GM19468 (cell line): ENCODE measurements around the gene SLC25A43.
"Not testable (repeated sequence)": the region's sequence is repeated elsewhere in the genome, so short reads cannot be mapped to it uniquely, and the experiment has no call there.

Source experiments
- ATAC-seq: cut with Tn5 transposase; IDR thresholded peaks from one replicate; pipeline ENCODE4 v1.9.1; 2021; ENCODE audit warnings: mild to moderate bottlenecking, moderate library complexity, moderate number of reproducible peaks; ENCODE audit not compliant: unreplicated experiment; ENCODE audit errors: extremely low read depth

The SLC25A43 gene

DNA sequence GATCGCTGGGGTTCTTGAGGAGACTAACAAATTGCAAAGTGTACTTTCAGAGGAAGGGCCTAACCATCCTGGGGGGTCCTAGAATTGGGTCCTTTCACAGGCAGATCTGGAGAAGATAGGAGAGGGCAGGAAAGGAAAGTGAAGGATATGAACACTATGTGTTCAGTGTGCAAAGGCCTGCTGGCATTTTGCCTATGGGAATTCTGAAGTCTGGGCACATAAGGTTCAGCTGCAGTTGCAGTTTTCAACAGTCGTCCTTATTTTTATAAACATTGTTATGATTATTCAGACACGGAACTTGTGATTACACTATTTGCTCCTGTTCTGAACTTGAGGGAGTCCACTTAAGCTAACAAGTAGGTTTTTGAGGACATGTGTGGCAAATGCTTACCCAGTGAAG, 67.8 kb downstream of the SLC25A43 start:
- no peak for ATAC-seq

DNA sequence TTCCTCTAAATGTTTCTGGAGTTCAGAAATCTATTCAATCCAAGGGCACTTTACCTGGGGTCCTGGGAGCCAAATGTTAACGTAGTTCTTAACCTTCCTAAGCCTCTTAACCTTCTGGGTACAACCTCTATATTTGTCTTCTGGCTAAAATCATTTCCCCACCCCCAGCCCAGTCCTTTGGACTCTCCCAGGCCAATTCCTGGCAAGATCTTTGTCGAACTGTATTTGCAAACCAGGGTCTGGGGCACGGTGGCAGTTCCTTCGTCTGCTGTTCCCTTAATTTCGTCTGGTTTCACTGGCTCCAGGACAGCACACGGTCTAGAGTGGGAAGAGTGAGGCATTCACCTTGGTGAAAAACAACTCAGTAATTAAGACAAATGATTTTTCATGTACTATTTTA, 68.3 kb downstream of the SLC25A43 start:
- no peak for ATAC-seq

DNA sequence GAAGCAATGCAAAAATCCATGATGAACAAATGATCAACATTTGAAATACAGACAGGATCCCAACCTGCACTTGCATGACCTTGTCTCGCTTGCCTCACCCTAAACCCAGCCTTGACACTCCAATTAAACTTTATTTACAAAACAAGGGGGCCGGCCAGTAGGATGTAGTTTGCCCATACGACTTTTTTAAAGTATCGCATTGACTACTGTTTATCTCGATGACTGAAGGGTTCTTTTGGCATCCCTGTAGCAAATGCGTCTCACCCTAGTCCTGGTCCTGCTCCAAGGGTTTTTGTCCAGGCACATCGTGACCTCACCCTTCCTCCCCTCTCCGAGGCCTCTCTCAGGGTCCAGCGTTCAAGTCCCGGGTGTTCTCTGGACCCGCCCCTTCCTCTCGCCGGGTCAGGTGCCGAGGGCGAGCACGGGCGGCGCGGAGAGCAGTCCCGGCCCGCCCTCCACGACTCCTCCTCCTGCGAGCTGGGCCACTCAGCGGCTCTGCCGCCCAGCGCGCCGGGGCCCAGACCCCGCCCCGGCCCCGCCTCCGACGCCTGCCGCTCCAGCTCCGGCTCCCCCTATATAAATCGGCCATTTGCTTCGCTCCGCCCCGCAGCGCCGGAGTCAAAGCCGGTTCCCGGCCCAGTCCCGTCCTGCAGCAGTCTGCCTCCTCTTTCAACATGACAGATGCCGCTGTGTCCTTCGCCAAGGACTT, 68.9 kb downstream of the SLC25A43 start, which contains the start of gene SLC25A5:
TSS of gene SLC25A5 (plus strand) at position 603 of the 709 bp plus-strand sequence. CDS start at position 675, 72 bp downstream.
- peak; percentile 86 for ATAC-seq

DNA sequence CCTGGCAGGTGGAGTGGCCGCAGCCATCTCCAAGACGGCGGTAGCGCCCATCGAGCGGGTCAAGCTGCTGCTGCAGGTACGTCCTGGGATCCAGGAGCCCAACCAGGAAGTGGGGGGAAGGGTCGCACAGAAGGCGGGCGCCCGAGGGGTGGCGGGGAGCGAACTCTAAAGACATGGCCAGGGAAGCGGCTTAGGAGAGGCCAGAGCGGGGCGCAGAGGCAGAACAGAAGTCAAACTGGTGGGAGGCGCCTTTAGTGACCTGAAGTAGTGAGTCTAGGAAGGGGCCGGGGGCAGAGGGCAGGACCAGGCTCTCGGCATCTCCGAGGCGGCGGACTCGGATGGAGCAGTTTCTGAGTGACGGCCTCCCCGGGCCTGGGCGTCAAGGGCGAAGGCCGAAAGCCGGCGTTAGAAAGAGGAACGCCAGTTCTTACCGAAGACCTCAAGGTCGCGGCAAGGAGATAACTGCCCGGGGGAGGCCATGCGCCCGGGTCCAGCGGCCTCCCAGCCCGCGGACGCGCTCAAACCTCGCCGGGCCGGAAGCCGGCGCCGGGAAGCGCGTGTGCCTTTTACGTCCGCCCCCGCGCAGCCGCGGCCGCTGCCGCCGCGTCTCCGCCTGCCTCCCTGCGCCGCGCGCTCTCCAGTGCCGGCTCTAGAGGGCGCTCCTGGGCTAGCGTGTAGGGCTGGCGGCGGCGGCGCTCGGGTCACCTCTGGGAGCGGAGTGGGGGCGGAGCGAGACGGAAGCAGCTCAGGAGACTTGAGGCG, 69.6 kb downstream of the SLC25A43 start:
- peak; percentile 44 for ATAC-seq

DNA sequence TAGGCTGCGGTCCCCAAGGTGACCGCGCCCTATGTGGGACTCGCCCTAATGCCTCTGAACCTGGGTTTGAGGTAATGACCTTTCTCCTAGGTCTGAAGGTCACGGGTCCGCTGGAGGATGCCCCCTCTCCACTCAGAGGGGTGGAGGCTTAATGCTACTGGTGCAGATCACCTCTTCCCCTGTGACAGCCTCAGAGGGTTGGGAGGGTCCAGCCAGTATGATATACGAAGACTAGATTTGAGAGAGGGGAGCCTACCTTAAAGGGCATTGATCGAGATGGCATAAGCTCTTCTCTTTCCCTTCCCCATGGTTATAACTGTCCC, 70.1 kb downstream of the SLC25A43 start:
- no peak for ATAC-seq

DNA sequence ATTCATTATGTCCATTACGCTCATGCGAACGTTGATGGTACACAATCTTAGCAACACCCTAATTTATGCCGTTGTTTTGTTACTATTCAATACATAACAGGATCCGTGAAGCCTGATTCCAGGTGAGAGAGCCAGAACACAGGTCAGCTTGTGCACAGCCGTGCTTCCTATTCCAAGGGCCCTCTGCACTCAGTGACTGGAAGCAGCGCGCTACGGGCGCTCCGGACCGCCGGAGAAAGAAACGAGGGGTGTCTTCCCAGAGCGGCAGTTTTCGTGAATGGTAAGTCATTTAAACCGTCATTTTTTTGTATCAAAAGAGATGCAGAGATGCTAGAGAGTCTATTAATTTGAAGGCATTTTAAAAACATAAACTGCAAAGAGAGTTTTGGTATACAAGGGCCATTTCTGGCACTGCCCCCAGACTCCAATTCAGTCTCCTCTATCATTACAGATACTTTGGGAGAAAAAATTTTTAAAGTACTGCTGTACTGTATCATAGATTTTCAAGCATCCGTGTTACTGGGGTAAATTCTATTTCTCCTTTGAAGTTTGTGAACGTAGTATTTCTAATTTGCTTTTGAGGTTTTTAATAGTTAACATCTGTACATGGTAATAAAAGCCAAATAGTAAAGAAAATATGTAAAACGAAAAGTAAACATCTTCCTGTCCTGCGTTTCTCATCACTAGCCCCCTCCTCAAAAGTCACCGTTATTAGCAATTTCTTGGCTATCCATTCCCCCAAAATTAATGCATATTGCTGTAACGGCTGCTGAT, 75.7 kb downstream of the SLC25A43 start:
- ATAC-seq, result no peak

DNA sequence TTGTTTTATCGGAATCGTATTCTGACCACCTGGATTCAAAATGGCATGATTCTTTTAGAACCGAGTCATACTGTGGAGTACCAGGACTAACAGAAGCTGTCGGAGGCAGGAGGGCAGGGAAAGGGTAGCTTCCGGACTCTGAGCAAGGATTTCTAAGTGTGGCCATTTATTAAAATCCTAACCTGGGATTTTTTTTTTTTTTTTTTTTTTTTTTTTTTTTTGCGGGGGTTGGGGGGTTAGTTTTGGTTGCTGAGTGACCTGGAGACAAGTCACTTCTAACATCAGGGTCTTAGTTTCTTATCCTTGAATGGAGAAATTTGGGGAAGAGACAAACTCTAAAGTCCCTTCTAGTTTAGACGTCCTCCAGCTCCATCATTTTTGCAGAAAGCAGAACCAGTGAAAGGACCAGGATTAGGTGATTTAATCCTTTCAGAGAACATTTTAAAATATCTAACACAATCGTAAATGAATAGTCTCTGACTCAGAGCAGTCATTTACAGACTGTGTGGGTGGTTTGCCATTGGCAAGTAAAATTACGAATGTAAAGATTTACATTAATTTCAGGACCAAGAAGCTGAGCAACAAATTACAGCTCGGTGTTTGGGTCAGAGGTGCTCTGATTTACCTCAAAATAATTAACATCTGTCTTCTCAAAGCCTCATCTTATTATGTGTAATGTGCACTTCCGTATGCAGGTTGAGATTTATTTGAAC, 76.4 kb downstream of the SLC25A43 start:
- no peak for ATAC-seq

DNA sequence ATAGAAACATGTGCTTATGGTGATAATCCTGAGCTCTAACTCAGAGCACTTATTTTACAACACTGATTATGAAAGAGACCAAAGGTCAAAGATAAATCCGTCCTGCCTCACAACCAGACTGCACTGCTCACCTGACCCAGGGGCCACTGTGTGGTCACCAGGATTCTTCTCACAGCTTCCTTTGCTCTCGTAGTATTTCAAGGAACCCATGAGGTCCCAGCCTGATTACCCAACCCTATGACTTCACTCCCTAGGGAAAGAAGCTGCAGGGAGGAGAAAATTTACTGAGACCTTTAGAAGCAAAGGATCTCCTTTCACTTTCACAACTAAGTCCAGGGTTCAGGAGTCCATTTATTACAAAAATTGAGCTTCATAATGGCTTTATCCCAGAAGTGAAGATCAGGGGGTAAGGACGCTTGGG, 78.7 kb downstream of the SLC25A43 start:
- no peak for ATAC-seq

DNA sequence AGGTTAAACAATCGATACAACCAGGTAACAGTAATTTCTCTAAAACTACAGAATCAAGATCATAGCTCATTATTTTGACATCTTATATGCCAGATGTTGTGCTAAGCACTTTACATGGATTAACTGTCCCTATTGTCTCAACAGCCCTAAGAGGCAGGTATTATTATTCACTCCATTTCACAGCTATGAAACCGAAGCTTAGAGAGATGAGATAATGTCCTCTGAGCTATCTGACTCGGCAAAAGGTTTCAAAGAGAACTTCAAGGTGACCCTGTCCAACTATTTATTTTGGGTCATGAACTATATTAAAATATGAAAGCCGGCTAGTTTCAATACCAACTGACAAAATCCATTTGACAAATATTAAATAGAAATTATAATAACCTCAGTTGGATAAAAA, 79.4 kb downstream of the SLC25A43 start:
- no peak for ATAC-seq

DNA sequence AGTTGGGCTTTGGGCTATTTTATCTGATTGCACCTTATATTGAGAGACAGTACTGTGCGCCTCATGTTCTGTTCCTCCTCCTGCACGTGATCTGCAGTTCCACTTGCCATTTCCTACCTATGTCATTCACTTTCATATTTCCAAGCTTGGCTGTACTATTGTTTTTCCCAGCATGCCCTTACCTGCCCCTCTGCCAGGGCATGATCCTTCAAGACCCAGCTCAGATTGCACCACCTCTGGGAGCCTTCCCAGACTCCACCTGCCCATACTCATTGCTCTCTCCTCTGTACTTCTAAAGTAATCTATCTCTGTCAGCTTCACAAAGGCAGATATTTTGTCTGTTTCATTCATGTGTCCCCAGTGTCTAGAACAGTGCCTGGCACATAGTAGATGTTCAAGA, 80.7 kb downstream of the SLC25A43 start:
- no peak for ATAC-seq

DNA sequence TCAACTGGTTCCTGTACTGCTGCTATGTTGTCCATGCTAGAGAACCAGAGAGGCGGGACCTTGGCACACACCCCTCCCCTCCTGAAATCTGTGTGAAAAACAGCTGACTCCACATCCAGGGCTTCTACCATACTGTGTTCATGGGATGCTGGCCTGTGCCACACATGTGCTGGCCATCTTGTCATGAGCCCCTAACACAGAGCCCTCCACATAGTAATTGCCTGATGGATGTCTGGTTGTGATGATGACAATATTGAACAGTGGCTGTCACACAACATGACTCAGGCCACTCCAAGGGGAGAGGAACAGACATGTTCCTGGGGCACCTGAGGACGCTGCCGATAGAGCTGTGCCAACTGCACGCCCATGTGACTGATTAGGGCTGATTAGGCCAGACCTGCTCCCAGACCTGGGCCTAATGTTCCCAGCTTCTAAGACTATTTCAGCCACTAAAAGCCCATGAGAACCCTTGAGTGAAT, 82.2 kb downstream of the SLC25A43 start:
- no peak for ATAC-seq

DNA sequence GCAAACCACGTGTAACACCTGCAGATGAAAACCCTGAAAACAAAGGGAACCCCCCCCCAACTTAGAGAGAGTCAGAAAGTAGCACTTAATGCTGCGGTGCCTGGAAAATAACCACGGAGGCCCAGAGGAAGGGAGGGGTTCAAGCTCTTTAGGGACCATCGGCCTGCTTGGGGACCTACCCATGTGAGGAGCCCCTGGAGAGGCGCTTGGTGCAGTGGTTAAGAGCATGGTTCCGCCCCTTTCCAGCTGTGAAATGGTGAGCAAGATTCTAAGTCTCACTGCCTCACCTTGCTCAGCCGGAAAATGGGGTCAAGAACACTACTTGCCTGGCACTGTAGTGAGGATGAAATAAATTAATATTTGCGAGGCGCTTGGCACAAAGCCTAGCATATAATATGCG, 82.9 kb downstream of the SLC25A43 start:
- no peak for ATAC-seq

DNA sequence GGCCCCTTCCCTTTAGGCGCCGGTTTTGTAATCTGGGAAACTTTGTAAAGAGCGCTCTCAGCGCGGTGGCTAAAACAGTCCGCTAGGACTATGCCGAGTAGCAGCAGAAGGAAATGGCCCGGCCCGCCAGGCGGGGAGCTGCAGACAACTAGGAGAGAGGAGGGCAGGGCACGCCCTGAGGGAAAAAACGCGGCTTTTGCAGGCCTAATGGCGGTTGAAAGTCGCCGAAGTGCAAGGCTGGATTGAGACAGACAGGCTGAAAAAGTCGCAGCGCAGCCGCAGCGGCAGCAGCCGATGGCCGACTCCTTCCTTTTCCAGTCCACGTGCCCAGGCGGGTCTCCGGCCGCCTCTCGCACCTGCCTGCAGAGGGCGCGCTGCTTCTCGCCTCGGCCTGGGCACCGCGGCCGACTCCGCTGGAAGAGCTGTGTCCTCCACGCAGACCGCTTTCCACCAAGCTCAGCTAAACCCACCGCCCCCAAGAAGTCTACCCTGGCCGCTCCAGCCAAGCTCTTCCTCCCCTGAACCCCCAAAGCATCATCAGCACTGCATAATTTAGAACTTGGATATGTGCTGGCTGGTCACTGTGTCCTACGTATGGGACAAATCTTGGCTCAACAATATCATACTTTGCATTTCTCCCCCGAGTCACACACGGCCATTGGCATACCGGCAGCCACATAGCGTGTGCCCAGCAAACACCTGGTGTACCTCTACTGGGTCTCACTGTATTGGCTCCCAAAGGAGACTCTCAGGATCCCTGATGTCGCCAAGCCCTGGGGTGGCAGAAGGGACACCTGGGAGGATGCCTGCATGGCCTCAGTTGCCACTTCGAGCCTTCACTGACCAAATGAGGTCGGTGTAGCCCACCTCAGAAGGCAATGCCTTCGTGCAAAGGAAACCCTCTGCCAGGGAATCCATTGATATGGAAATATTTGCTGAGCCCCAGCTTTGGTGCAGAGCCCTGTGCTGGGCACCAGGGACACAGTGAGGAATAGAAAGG, 83.6 kb downstream of the SLC25A43 start:
- peak; percentile 39 for ATAC-seq

DNA sequence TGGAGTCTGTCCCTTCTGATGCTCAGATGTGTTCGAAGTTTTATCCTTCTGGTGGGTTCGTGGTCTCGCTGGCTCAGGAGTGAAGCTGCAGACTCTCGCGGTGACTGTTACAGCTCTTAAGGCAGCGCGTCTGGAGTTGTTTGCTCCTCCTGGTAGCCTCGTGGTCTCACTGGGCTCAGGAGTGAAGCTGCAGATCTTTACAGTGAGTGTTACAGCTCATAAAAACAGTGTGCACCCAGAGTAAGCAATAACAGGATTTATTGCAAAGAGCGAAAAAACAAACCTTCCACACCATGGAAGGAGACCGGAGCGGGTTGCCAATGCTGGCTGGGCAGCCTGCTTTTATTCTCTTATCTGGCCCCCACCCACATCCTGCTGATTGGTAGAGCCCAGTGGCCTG, 87.6 kb downstream of the SLC25A43 start:
- no peak for ATAC-seq

DNA sequence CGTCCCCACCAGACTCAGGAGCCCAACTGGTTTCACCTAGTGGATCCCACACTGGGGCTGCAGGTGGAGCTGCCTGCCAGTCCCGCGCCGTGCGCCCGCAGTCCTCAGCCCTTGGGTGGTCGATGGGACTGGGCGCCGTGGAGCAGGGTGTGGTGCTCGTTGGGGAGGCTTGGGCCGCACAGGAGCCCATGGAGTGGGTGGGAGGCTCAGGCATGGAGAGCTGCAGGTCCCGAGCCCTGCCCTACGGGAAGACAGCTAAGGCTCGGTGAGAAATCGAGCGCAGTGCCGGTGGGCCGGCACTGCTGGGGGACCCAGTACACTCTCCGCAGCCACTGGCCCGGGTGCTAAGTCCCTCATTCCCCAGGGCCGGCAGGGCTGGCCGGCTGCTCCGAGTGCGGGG, 88.6 kb downstream of the SLC25A43 start:
- ATAC-seq, result not testable (repeated sequence)

DNA sequence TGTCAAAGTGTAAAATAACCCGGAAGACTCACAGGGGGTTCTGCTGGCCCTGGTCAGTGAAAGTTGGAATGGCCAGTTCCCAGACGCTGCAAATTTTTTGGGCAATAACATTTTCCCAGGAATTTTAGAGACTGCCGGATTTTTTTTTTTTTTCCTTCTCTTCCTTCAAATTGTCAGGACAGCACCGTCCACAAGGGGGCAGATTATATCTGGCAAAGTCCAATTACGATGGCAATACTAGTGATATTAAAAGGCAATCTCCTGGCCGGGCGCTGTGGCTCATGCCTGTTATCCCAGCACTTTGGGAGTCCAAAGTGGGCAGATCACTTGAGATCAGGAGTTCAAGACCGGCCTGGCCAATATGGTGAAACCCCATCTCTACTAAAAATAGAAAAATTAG, 89.6 kb downstream of the SLC25A43 start:
- no peak for ATAC-seq

DNA sequence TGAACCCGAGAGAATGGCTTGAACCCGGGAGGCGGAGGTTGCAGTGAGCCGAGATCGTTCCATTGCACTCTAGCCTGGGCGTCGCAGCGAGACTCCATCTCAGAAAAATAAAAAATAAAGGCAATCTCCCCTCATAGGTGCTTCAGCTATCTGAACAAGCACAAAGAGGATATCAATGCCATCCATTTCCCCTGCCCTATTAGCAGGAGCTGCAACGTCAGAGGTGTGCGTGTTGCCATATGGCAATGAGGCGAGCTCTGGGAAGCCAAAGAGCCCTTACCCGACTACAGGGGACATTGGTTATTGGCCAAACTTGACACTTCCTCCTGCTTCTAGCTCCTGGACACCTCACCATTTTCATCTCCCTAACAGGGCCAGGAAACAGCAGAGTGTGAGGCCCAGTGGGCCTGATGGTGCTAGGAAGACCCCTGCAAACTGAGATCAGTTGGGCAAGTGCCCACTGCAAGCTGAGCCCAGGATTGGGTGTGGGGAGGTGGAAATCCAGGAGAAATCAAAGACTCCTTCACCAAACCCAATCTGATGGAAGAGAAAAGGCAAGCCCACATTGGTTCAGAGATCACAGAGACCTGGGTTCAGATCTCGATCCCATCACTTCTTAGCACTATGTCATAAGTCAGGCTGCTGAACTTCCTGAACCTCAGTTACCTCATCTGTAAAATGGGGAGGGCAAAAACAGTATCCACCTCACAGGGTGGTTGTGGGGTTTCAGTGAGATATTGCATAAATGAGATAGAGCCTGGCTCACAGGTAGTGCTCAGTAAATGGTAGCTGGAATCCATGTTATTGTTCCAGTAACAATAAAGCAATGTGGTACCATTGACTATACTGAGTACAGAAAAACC, 90.3 kb downstream of the SLC25A43 start:
- no peak for ATAC-seq

DNA sequence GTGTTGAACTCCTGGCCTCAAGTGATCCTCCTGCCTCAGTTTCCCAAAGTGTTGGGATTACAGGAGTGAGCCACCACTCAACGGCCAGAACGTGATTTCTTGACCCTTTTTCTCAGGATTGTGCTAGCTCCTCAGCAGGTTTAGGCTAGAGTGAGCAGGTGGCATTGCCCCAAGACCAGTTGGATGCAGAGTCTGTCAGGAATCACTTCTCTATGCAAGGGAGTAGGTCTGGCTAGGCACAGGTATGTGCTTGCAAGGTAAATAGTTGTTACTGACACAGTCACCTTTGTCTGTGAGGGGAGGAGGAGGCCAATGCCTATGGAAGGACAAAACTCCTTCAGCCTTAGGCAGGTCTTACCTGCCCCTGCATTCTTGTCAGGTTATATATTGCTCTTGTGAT, 93.3 kb downstream of the SLC25A43 start:
- ATAC-seq, result no peak
